ENCODE results near the gene PLPPR3. TPM values are rescaled to one million over a fixed set of nuclear protein-coding genes. Genes with fewer than 3 reads are reported as not detected.

Gene PLPPR3
- total and polyA plus RNA-seq, 10 of the 15 experiments (the other 5 are each of a cell fraction or from before 2014, with no cell fraction given): 0.07 TPM; not detected in 9

- no peak overlapping the region for H3K9ac ChIP-seq (ENCODE audit: control insufficient read depth, insufficient read depth, low read length)
Measured at GRCh38 chr19:829129-829758, 7.5 kb upstream of the PLPPR3 start.

GRCh38 chr19:827710-828321, 6.1 kb upstream of the PLPPR3 start, which contains the start of gene AZU1:
Gene AZU1, plus strand, starts transcription at chr19:827837. Its CDS starts 10 bp downstream, at chr19:827847.
- no peaks in the 10 kb centered on the region for H3K36me3 ChIP-seq (ENCODE audit: control insufficient read depth in 2 of 2, insufficient read depth in 2 of 2, low read length in 1 of 2)
- no peak within 1 kb of the TSS for H3K27ac ChIP-seq (ENCODE audit: control insufficient read depth, insufficient read depth)
- no TSS peak for BruUV-seq (replicated peaks)
- H4K20me1 ChIP-seq (ENCODE audit: control insufficient read depth, insufficient read depth): no peaks in the 10 kb centered on the region
- H3K79me2 ChIP-seq (ENCODE audit: control insufficient read depth, insufficient read depth, low read length): no peaks in the 10 kb centered on the region
- in situ Hi-C loops (cut with MboI) (no loop called here), intact Hi-C loops (cut with micrococcal nuclease; ENCODE audit: unreplicated experiment) (no loop called here)
- no peak within 1 kb of the TSS for H3K4me2 ChIP-seq (ENCODE audit: control insufficient read depth, insufficient read depth)
- ATAC-seq (no peak), DNase-seq (ENCODE audit: low read depth, low spot score) (no peak), FAIRE-seq (no peak)
- no peaks in the 10 kb centered on the region for H3K9me3 ChIP-seq (replicated peaks; ENCODE audit: control insufficient read depth, insufficient read depth, low read length)
- H3K9ac ChIP-seq (ENCODE audit: control insufficient read depth, insufficient read depth, low read length): no peak within 1 kb of the TSS
- no peaks in the 10 kb centered on the region for H3K27me3 ChIP-seq (replicated peaks in 1 of 2; ENCODE audit: control insufficient read depth in 2 of 2, insufficient read depth in 2 of 2, low read length in 1 of 2)
- ChIA-PET CTCF (no interaction called here), POLR2A (no interaction called here), RAD21 (ENCODE audit: unreplicated experiment) (no interaction called here), SMC1A (ENCODE audit: uncharacterized antibody, unreplicated experiment) (no interaction called here)
- no peak within 1 kb of the TSS for H3K4me3 ChIP-seq
- H3K4me1 ChIP-seq (ENCODE audit: control insufficient read depth, insufficient read depth, low read length): no peaks in the 10 kb centered on the region
- no peak within 1 kb of the TSS for H2AFZ ChIP-seq (ENCODE audit: control insufficient read depth, low read depth, low read length)
- WGBS (ENCODE audit: insufficient coverage, insufficient replicate concordance, low lambda C conversion rate, missing lambda C conversion rate): 68% methylated on average over 33 of the region's 33 CpGs
- TF ChIP-seq POLR2A (IDR thresholded peaks at IDR 0.05; ENCODE audit: low read depth, low read length) (no peak), ESRRA (IDR thresholded peaks at IDR 0.05; ENCODE audit: low read length) (no peak), CBX3 (IDR thresholded peaks at IDR 0.05; ENCODE audit: borderline replicate concordance, low read depth) (no peak), HSF1 (IDR thresholded peaks at IDR 0.05; ENCODE audit: low read depth, low read length) (no peak)

More at GRCh38 chr19:829129-829758, 7.5 kb upstream of the PLPPR3 start:
- no peaks in the 10 kb centered on the region for H3K4me1 ChIP-seq (ENCODE audit: control insufficient read depth, insufficient read depth, low read length)
- ATAC-seq (no peak), DNase-seq (ENCODE audit: low read depth, low spot score) (no peak), FAIRE-seq (no peak)
- no peak overlapping the region for H3K4me2 ChIP-seq (ENCODE audit: control insufficient read depth, insufficient read depth)
- no peaks in the 10 kb centered on the region for H3K27me3 ChIP-seq (replicated peaks in 1 of 2; ENCODE audit: control insufficient read depth in 2 of 2, insufficient read depth in 2 of 2, low read length in 1 of 2)
- WGBS (ENCODE audit: insufficient coverage, insufficient replicate concordance, low lambda C conversion rate, missing lambda C conversion rate): 27% methylated on average over 16 of the region's 18 CpGs
- no TSS peak for BruUV-seq (replicated peaks)
- H3K79me2 ChIP-seq (ENCODE audit: control insufficient read depth, insufficient read depth, low read length): no peaks in the 10 kb centered on the region
- H3K27ac ChIP-seq (ENCODE audit: control insufficient read depth, insufficient read depth): no peak overlapping the region
- intact Hi-C loops (cut with micrococcal nuclease; ENCODE audit: unreplicated experiment): no loop called here
- H3K4me3 ChIP-seq: no peak overlapping the region
- POLR2A ChIA-PET: no interaction called here
- H4K20me1 ChIP-seq (ENCODE audit: control insufficient read depth, insufficient read depth): no peaks in the 10 kb centered on the region
- no peak overlapping the region for H2AFZ ChIP-seq (ENCODE audit: control insufficient read depth, low read depth, low read length)
- in situ Hi-C loops (cut with MboI): no loop called here
- no peaks in the 10 kb centered on the region for H3K9me3 ChIP-seq (replicated peaks; ENCODE audit: control insufficient read depth, insufficient read depth, low read length)
- RAD21 ChIA-PET (ENCODE audit: unreplicated experiment): no interaction called here
- H3K36me3 ChIP-seq (ENCODE audit: control insufficient read depth in 2 of 2, insufficient read depth in 2 of 2, low read length in 1 of 2): no peaks in the 10 kb centered on the region
- CTCF ChIA-PET: no interaction called here
- SMC1A ChIA-PET (ENCODE audit: uncharacterized antibody, unreplicated experiment): no interaction called here
- no peak for TF ChIP-seq EP300 (IDR thresholded peaks at IDR 0.05; ENCODE audit: borderline replicate concordance in 1 of 2, control insufficient read depth in 1 of 2, low read depth in 2 of 2, low read length in 2 of 2)
- TF ChIP-seq POU2F2 (IDR thresholded peaks at IDR 0.05; ENCODE audit: borderline replicate concordance, low read depth, low read length): 0 out of 3 replicates have a peak, but pooled peaks have one; percentile 40

Measured in GM12878 (cell line).